CD4-positive, alpha-beta T cell (primary cell): ENCODE results near the gene CACNA1D. TPM values are rescaled to one million over a fixed set of nuclear protein-coding genes. Genes with fewer than 3 reads are reported as not detected.

Source experiments
- ATAC-seq: fragments of 200-7000 bp; cut with Tn5 transposase; one replicate; pipeline ENCODE4 v1.10.0; 2022; ENCODE audit warnings: mild to moderate bottlenecking; ENCODE audit not compliant: poor library complexity
- CTCF ChIA-PET: fragments of 350-600 bp; sonication (Branson Sonifier 250); formaldehyde crosslinking; loops from one replicate; lab custom pipeline; 2021; ENCODE audit warnings: antibody characterized with exemption, inconsistent platforms; lab: Charles Lee
- POLR2A ChIA-PET: fragments of 350-600 bp; sonication (Branson Sonifier 250); formaldehyde crosslinking; loops from one replicate; lab custom pipeline; 2021; ENCODE audit warnings: antibody characterized with exemption, inconsistent platforms; lab: Charles Lee
- DNase-seq, 14 experiments: peaks; one replicate each; pipeline ENCODE4 v3.0.0-alpha.2; 2013 to 2020; ENCODE audit warnings: mixed read lengths in 2 of 14
- H3K27ac ChIP-seq, 2 donors: one replicate each; pipeline versions ENCODE4 v1.5.1 to v1.7.0; 2013; ENCODE audit warnings: low read length in 2 of 2, low read depth in 1 of 2, mild to moderate bottlenecking in 1 of 2
- H3K27me3 ChIP-seq, 2 experiments: 1 replicate in 1 of 2; 2 replicates in 1 of 2; pipeline versions ENCODE4 v1.6.1 to v1.7.0; 2013; ENCODE audit warnings: low read length in 2 of 2, control low read depth in 1 of 2, mild to moderate bottlenecking in 1 of 2, moderate library complexity in 1 of 2; ENCODE audit not compliant: insufficient read depth in 2 of 2, control insufficient read depth in 1 of 2
- H3K36me3 ChIP-seq: one replicate; pipeline ENCODE4 v1.6.1; 2013; ENCODE audit warnings: low read length, control low read depth; ENCODE audit not compliant: insufficient read depth
- H3K4me1 ChIP-seq: one replicate; pipeline ENCODE4 v1.6.1; 2013; ENCODE audit warnings: low read length, control low read depth; ENCODE audit not compliant: insufficient read depth
- H3K4me3 ChIP-seq: one replicate; pipeline ENCODE4 v1.5.1; 2013; ENCODE audit warnings: mild to moderate bottlenecking, low read length, moderate library complexity
- H3K9me3 ChIP-seq, 2 experiments: 1 replicate in 1 of 2; 2 replicates in 1 of 2; pipeline versions ENCODE4 v1.6.1 to v1.7.0; 2013; ENCODE audit warnings: low read length in 2 of 2, mild to moderate bottlenecking in 2 of 2, control low read depth in 1 of 2, moderate library complexity in 1 of 2; ENCODE audit not compliant: control insufficient read depth in 1 of 2, insufficient read depth in 1 of 2
- H3K27ac Mint-ChIP-seq: one replicate; pipeline ENCODE4 v1.8.0; 2020; ENCODE audit warnings: mixed read lengths
- H3K27me3 Mint-ChIP-seq: one replicate; pipeline ENCODE4 v1.8.0; 2021; ENCODE audit warnings: mixed read lengths
- H3K36me3 Mint-ChIP-seq: one replicate; pipeline ENCODE4 v1.8.0; 2021; ENCODE audit warnings: low read depth, mixed read lengths
- H3K4me1 Mint-ChIP-seq: one replicate; pipeline ENCODE4 v1.8.0; 2021; ENCODE audit warnings: low read depth, mixed read lengths
- H3K4me3 Mint-ChIP-seq: one replicate; pipeline ENCODE4 v1.8.0; 2020; ENCODE audit warnings: mild to moderate bottlenecking, mixed read lengths
- H3K9me3 Mint-ChIP-seq: one replicate; pipeline ENCODE4 v1.8.0; 2020; ENCODE audit warnings: mixed read lengths
- CTCF ChIP-seq: fragments of 200-600 bp; IDR thresholded peaks from one replicate; pipeline ENCODE4 v1.8.0; 2022; ENCODE audit warnings: antibody characterized with exemption, mild to moderate bottlenecking
- intact Hi-C, 2 experiments: fragments of 100-400 bp; cut with DNase I in 1 of 2; cut with micrococcal nuclease in 1 of 2; formaldehyde crosslinking; loops; one replicate each; pipeline versions ENCODE4 v1.15.1 to v1.9.0; 2023 to 2025; cut with DNase I, micrococcal nuclease
- total RNA-seq, 174 experiments: library from RNA in 2 of 174; stranded (reverse) in 2 of 174; gene quantifications; one replicate each; pipeline ENCODE4 v1.2.3 and lab custom pipeline; 2021 to 2026

Gene CACNA1D
- total RNA-seq, 2 experiments from 2014 or later, result not detected

GRCh38 chr3:53813229-53813628, 318.8 kb downstream of the CACNA1D start:
- intact Hi-C loops, result no loop called here
- no peaks in the 10 kb centered on the region for H3K36me3 Mint-ChIP-seq
- no peak overlapping the region for H3K4me3 Mint-ChIP-seq

GRCh38 chr3:53813876-53814275, 319.5 kb downstream of the CACNA1D start:
- TF ChIP-seq CTCF, result no peak
- H3K36me3 Mint-ChIP-seq, result no peaks in the 10 kb centered on the region
- H3K4me3 Mint-ChIP-seq, result no peak overlapping the region
- no peak overlapping the region for H3K27ac Mint-ChIP-seq
- Histone ChIP-seq H3K36me3 (no peaks in the 10 kb centered on the region), H3K9me3 (no peaks in the 10 kb centered on the region), H3K4me3 (no peak overlapping the region), H3K27me3 (no peaks in the 10 kb centered on the region), H3K4me1 (peaks cover 5% of the 10 kb centered on the region), H3K27ac (no peak overlapping the region)
- intact Hi-C loops, result no loop called here
- no peaks in the 10 kb centered on the region for H3K9me3 Mint-ChIP-seq
- DNase-seq (no peak), ATAC-seq (no peak)
- H3K4me1 Mint-ChIP-seq, result no peaks in the 10 kb centered on the region
- H3K27me3 Mint-ChIP-seq, result peaks cover under 1% of the 10 kb centered on the region
- POLR2A ChIA-PET, result no interaction called here
- CTCF ChIA-PET, result no interaction called here

More at GRCh38 chr3:53813229-53813628, 318.8 kb downstream of the CACNA1D start:
- Histone ChIP-seq H3K27me3 (no peaks in the 10 kb centered on the region), H3K9me3 (no peaks in the 10 kb centered on the region), H3K36me3 (no peaks in the 10 kb centered on the region), H3K27ac (no peak overlapping the region), H3K4me3 (no peak overlapping the region), H3K4me1 (peaks cover 5% of the 10 kb centered on the region)
- Mint-ChIP-seq H3K27ac (no peak overlapping the region), H3K9me3 (no peaks in the 10 kb centered on the region), H3K27me3 (peaks cover 5% of the 10 kb centered on the region), H3K4me1 (no peaks in the 10 kb centered on the region)
- ChIA-PET POLR2A (no interaction called here), CTCF (no interaction called here)
- ATAC-seq (no peak), DNase-seq (no peak)
- TF ChIP-seq CTCF, result no peak

GRCh38 chr3:53815067-53815466, 320.7 kb downstream of the CACNA1D start:
- Histone ChIP-seq H3K27ac (no peak overlapping the region), H3K9me3 (no peaks in the 10 kb centered on the region), H3K4me1 (peaks cover 5% of the 10 kb centered on the region), H3K36me3 (no peaks in the 10 kb centered on the region), H3K4me3 (no peak overlapping the region), H3K27me3 (no peaks in the 10 kb centered on the region)
- Mint-ChIP-seq H3K36me3 (no peaks in the 10 kb centered on the region), H3K9me3 (no peaks in the 10 kb centered on the region), H3K27ac (no peak overlapping the region), H3K27me3 (no peaks in the 10 kb centered on the region), H3K4me1 (no peaks in the 10 kb centered on the region), H3K4me3 (no peak overlapping the region)
- DNase-seq (no peak), ATAC-seq (no peak)
- intact Hi-C loops, result no loop called here
- ChIA-PET POLR2A (no interaction called here), CTCF (no interaction called here)
- TF ChIP-seq CTCF, result no peak
